NK-92 (cell line): ENCODE data around the gene MYL10.

Source experiments
- DNase-seq: peaks from one replicate; lab custom pipeline; 2025; ENCODE audit not compliant: unreplicated experiment; lab: John Stamatoyannopoulos, UW

The MYL10 gene

DNA sequence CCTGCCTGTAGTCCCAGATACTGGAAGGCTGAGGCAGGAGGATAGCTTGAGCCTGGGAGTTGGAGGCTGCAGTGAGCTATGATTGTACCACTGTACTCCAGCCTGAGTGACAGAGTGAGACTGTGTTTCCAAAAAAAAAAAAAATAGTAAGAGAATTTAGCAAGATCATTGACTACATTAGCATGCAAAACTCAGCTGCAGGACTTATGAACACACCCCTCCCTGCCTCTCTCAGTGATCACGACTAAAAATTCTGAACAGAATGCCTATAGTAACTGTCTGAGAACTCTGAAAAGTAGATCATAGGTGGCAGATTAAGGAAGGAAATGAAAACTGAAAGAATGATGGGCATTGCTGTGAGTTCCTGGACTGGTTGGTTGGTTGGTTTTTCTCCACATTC, 50.5 kb downstream of the MYL10 start:
- no peak for DNase-seq

- DNase-seq: no peak
Observed at GRCh38 chr7:101576998-101577397, 52.1 kb downstream of the MYL10 start.

DNA sequence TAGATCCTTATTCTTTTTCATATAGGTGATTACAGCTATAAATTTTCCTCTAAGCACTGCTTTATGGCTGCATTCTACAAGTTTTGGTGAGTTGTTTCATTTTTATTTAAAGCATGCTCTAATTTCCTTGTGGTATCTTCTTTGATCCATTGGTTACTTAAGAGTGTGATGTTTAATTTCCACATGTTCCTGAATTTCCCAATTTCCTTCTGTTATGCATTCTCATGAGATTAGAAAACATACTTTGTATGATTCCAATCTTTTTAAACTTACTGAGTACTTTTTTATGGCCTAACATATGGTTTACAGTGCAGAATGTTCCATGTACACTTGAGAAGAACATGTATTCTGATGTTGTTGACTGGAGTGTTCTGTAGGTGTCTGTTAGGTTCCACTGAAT, 53.4 kb downstream of the MYL10 start:
- DNase-seq: no peak

- DNase-seq: no peak
Observed at GRCh38 chr7:101575168-101575567, 53.9 kb downstream of the MYL10 start.

- DNase-seq: no peak
Observed at GRCh38 chr7:101572156-101572555, 56.9 kb downstream of the MYL10 start.

- DNase-seq: no peak
Observed at GRCh38 chr7:101567230-101567629, 61.9 kb downstream of the MYL10 start.

- no peak for DNase-seq
Observed at GRCh38 chr7:101565601-101566209, 63.4 kb downstream of the MYL10 start.

DNA sequence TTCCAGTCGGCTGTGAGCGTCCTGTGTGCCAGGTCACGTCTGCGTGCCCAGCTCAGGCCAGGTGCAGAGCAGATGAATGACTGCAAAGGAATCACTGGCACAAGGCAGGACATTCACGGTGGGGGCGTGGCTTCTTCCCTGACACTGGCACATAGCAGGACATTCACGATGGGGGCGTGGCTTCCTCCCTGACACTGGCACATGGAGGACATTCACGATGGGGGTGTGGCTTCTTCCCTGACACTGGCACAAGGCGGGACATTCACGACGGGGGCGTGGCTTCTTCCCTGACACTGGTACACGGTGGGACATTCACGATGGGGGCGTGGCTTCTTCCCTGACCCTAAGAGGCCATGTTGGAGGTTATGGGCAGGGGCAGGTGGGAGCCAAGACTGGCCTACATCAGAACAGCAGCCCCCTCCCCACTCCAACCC, 64.3 kb downstream of the MYL10 start:
- no peak for DNase-seq

DNA sequence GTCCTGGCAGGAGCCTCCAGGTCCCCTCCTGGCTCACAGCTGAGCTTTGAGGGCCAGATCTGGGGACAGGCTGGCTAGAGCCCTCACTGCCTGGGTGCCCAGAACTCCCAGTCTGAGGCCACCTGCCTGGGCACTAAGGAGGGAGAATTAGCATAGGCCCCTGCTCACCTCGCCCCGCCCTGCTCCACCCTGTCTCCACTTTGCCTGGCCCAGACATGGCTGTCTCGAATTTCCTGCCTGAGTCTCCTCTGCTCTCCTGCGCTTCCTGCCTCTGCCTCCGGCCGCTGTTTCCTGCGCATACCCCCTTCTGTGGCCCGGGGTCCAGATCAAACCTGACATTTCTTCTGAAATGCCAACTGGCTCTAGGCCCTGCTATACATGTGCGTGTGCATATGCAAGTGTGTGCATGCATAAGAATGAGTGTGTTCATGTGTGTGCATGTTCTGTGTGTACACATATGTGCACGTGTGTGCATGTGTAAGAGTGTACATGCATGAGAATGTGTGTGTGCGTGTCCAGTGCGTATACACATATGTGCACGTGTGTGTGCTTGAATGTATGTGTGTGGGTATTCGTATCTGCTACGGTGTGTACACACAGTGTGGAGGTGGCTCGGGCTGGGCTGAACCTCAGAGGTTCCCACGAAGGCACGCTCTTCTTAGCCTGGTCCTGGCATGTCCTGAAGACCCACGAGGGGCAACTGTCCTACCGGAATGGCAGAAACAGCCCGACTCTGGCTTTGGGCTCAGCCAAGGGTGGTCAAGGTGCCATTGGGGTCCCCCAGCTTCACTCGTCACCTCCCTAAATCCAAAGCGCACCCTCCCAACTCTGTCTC, 64.9 kb downstream of the MYL10 start:
- DNase-seq: no peak
